ENCODE measurements around the gene STAB2. TPM values are rescaled to one million over a fixed set of nuclear protein-coding genes. Genes with fewer than 3 reads are reported as not detected.

The STAB2 gene
- polyA plus RNA-seq, 2 donors: 0.02 to 0.09 TPM

DNA sequence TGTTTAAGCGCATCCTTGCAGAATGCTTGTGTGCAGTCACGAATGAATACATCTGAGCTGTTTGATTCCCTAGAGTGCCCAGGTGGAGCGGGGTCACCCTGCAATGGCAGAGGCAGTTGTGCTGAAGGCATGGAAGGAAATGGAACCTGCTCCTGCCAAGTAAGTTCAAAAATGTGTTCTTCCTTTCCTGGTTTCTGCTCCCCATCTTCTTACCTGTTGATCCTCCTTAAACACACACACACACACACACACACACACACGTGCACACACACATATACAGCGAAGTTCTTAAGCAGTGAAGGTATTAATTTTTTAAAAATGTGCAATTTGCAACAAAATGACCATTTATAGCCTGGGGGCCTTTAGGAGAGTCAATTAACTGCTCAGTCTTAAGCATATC lies 33.3 kb downstream of the STAB2 start:
- no peaks in the 10 kb centered on the region for H3K9me3 ChIP-seq (ENCODE audit: control insufficient read depth in 2 of 2, insufficient read depth in 1 of 2, low read depth in 1 of 2, low read length in 1 of 2)
- WGBS, 2 donors: 79% methylated on average over 5 of the region's 5 CpGs
- H3K4me1 ChIP-seq (ENCODE audit: control insufficient read depth in 2 of 2, insufficient read depth in 2 of 2, low read length in 1 of 2): no peaks in the 10 kb centered on the region
- no peaks in the 10 kb centered on the region for H3K27me3 ChIP-seq (ENCODE audit: control insufficient read depth in 1 of 2, insufficient read depth in 2 of 2, low read length in 2 of 2)
- H3K27ac ChIP-seq (ENCODE audit: low read depth in 2 of 2, low read length in 1 of 2): no peak overlapping the region
- H3K4me3 ChIP-seq (ENCODE audit: low read depth in 1 of 2, low read length in 2 of 2): no peak overlapping the region
- H3K36me3 ChIP-seq (ENCODE audit: control insufficient read depth in 2 of 2, insufficient read depth in 2 of 2, low read length in 1 of 2): no peaks in the 10 kb centered on the region

DNA sequence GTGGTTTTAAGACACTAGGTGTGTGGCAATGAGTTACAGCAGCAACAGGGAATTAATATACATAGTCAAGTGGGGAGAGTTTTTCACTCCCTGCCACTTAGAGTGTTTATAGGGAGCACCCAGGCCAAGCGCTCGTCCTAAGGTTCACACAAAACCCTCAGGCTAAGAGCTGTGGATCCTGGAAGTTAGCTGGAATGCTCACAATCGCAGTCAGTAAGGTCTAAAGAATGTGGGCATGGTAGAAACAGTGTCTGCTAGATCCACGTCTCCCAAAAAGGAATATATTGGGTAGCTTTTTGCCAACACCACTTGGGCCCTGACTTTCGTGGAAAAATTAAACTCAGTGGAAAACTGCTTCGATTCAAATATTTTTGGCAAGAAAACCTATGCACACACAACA lies 36.6 kb downstream of the STAB2 start:
- no peaks in the 10 kb centered on the region for H3K27me3 ChIP-seq (ENCODE audit: control insufficient read depth in 1 of 2, insufficient read depth in 2 of 2, low read length in 2 of 2)
- H3K4me1 ChIP-seq (ENCODE audit: control insufficient read depth in 2 of 2, insufficient read depth in 2 of 2, low read length in 1 of 2): no peaks in the 10 kb centered on the region
- whole genome bisulfite sequencing, 2 donors: 75 to 81% methylated on average over 6 of the region's 6 CpGs
- no peaks in the 10 kb centered on the region for H3K36me3 ChIP-seq (ENCODE audit: control insufficient read depth in 2 of 2, insufficient read depth in 2 of 2, low read length in 1 of 2)
- no peak overlapping the region for H3K27ac ChIP-seq (ENCODE audit: low read depth in 2 of 2, low read length in 1 of 2)
- no peak overlapping the region for H3K4me3 ChIP-seq (ENCODE audit: low read depth in 1 of 2, low read length in 2 of 2)
- H3K9me3 ChIP-seq (ENCODE audit: control insufficient read depth in 2 of 2, insufficient read depth in 1 of 2, low read depth in 1 of 2, low read length in 1 of 2): no peaks in the 10 kb centered on the region

DNA sequence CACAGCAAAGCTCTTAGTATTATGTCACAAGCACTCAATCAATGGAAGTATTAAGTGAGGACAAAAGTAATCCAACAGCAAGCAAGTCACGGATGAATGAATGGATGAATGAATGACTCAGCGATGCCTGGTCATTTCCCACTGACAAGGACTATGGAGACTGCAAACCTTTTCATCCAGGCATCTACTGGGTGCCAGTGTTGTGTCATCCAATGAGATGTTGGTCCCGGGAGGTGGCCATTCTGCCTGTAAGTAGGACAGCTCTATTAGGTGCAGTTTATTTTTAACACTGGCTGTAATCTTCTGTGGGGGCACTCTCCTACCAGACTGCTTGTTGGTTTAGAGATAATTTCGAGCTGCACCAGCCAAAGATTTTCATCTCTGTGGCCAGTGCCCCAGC lies 39.4 kb downstream of the STAB2 start:
- H3K27ac ChIP-seq (ENCODE audit: low read depth in 2 of 2, low read length in 1 of 2): no peak overlapping the region

GRCh38 chr12:103627189-103627855 lies 40.2 kb downstream of the STAB2 start:
- H3K27ac ChIP-seq (ENCODE audit: low read depth in 2 of 2, low read length in 1 of 2): no peak overlapping the region
- no peaks in the 10 kb centered on the region for H3K4me1 ChIP-seq (ENCODE audit: control insufficient read depth in 2 of 2, insufficient read depth in 2 of 2, low read length in 1 of 2)
- 54 to 58% methylated on average over 3 of the region's 3 CpGs for WGBS, 2 donors
- H3K36me3 ChIP-seq (ENCODE audit: control insufficient read depth in 2 of 2, insufficient read depth in 2 of 2, low read length in 1 of 2): no peaks in the 10 kb centered on the region
- H3K9me3 ChIP-seq (ENCODE audit: control insufficient read depth in 2 of 2, insufficient read depth in 1 of 2, low read depth in 1 of 2, low read length in 1 of 2): peaks cover 0 to 1% of the 10 kb centered on the region in 2 donors
- H3K27me3 ChIP-seq (ENCODE audit: control insufficient read depth in 1 of 2, insufficient read depth in 2 of 2, low read length in 2 of 2): no peaks in the 10 kb centered on the region
- no peak overlapping the region for H3K4me3 ChIP-seq (ENCODE audit: low read depth in 1 of 2, low read length in 2 of 2)

More for the DNA sequence above, 39.4 kb downstream of the STAB2 start:
- 15 to 41% methylated on average over 4 of the region's 4 CpGs for WGBS, 2 donors
- Histone ChIP-seq H3K9me3 (ENCODE audit: control insufficient read depth in 2 of 2, insufficient read depth in 1 of 2, low read depth in 1 of 2, low read length in 1 of 2) (no peaks in the 10 kb centered on the region), H3K4me1 (ENCODE audit: control insufficient read depth in 2 of 2, insufficient read depth in 2 of 2, low read length in 1 of 2) (no peaks in the 10 kb centered on the region), H3K36me3 (ENCODE audit: control insufficient read depth in 2 of 2, insufficient read depth in 2 of 2, low read length in 1 of 2) (no peaks in the 10 kb centered on the region), H3K27me3 (ENCODE audit: control insufficient read depth in 1 of 2, insufficient read depth in 2 of 2, low read length in 2 of 2) (no peaks in the 10 kb centered on the region), H3K4me3 (ENCODE audit: low read depth in 1 of 2, low read length in 2 of 2) (no peak overlapping the region)

GRCh38 chr12:103632554-103633216 lies 45.6 kb downstream of the STAB2 start:
- H3K4me1 ChIP-seq (ENCODE audit: control insufficient read depth in 2 of 2, insufficient read depth in 2 of 2, low read length in 1 of 2): no peaks in the 10 kb centered on the region
- no peaks in the 10 kb centered on the region for H3K36me3 ChIP-seq (ENCODE audit: control insufficient read depth in 2 of 2, insufficient read depth in 2 of 2, low read length in 1 of 2)
- peaks cover 0 to 16% of the 10 kb centered on the region in 2 donors for H3K9me3 ChIP-seq (ENCODE audit: control insufficient read depth in 2 of 2, insufficient read depth in 1 of 2, low read depth in 1 of 2, low read length in 1 of 2)
- WGBS, 2 donors: 43% methylated on average over 15 of the region's 15 CpGs
- no peak overlapping the region for H3K27ac ChIP-seq (ENCODE audit: low read depth in 2 of 2, low read length in 1 of 2)
- no peaks in the 10 kb centered on the region for H3K27me3 ChIP-seq (ENCODE audit: control insufficient read depth in 1 of 2, insufficient read depth in 2 of 2, low read length in 2 of 2)
- no peak overlapping the region for H3K4me3 ChIP-seq (ENCODE audit: low read depth in 1 of 2, low read length in 2 of 2)

GRCh38 chr12:103634732-103635131 lies 47.7 kb downstream of the STAB2 start:
- H3K36me3 ChIP-seq (ENCODE audit: control insufficient read depth in 2 of 2, insufficient read depth in 2 of 2, low read length in 1 of 2): no peaks in the 10 kb centered on the region
- no peak overlapping the region for H3K27ac ChIP-seq (ENCODE audit: low read depth in 2 of 2, low read length in 1 of 2)
- peaks cover 0 to 2% of the 10 kb centered on the region in 2 donors for H3K4me1 ChIP-seq (ENCODE audit: control insufficient read depth in 2 of 2, insufficient read depth in 2 of 2, low read length in 1 of 2)
- 86% methylated on average over 4 of the region's 4 CpGs for WGBS, 2 donors
- H3K27me3 ChIP-seq (ENCODE audit: control insufficient read depth in 1 of 2, insufficient read depth in 2 of 2, low read length in 2 of 2): no peaks in the 10 kb centered on the region
- no peak overlapping the region for H3K4me3 ChIP-seq (ENCODE audit: low read depth in 1 of 2, low read length in 2 of 2)
- peaks cover 0 to 16% of the 10 kb centered on the region in 2 donors for H3K9me3 ChIP-seq (ENCODE audit: control insufficient read depth in 2 of 2, insufficient read depth in 1 of 2, low read depth in 1 of 2, low read length in 1 of 2)

DNA sequence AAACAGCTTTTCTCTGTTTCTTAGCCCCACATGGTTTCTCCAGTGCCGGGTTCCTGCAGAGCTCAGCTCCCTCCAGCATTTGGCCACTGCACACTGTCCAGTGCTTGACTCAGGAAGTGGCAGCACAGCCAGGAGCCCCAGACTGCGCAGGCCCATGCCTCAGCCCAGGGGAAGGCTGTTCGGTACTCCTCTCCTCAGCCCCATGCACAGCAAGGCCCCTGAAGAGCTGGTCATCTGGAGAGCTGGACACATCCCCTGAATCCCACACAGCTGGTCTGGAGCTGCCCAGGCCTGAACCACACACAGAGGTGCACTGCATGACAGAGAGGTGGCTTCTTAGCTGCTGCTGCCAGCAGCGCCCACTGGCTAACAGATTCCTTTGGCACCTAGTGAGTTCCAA lies 48.3 kb downstream of the STAB2 start:
- Histone ChIP-seq H3K4me3 (ENCODE audit: low read depth in 1 of 2, low read length in 2 of 2) (no peak overlapping the region), H3K36me3 (ENCODE audit: control insufficient read depth in 2 of 2, insufficient read depth in 2 of 2, low read length in 1 of 2) (no peaks in the 10 kb centered on the region), H3K27ac (ENCODE audit: low read depth in 2 of 2, low read length in 1 of 2) (no peak overlapping the region), H3K27me3 (ENCODE audit: control insufficient read depth in 1 of 2, insufficient read depth in 2 of 2, low read length in 2 of 2) (no peaks in the 10 kb centered on the region), H3K4me1 (ENCODE audit: control insufficient read depth in 2 of 2, insufficient read depth in 2 of 2, low read length in 1 of 2) (peaks cover 0 to 2% of the 10 kb centered on the region in 2 donors), H3K9me3 (ENCODE audit: control insufficient read depth in 2 of 2, insufficient read depth in 1 of 2, low read depth in 1 of 2, low read length in 1 of 2) (peaks cover 0 to 16% of the 10 kb centered on the region in 2 donors)
- 91 to 95% methylated on average over 4 of the region's 4 CpGs for whole genome bisulfite sequencing, 2 donors

- Histone ChIP-seq H3K4me3 (ENCODE audit: low read depth in 1 of 2, low read length in 2 of 2) (no peak overlapping the region), H3K9me3 (ENCODE audit: control insufficient read depth in 2 of 2, insufficient read depth in 1 of 2, low read depth in 1 of 2, low read length in 1 of 2) (peaks cover 0 to 16% of the 10 kb centered on the region in 2 donors), H3K27ac (ENCODE audit: low read depth in 2 of 2, low read length in 1 of 2) (no peak overlapping the region), H3K36me3 (ENCODE audit: control insufficient read depth in 2 of 2, insufficient read depth in 2 of 2, low read length in 1 of 2) (no peaks in the 10 kb centered on the region), H3K27me3 (ENCODE audit: control insufficient read depth in 1 of 2, insufficient read depth in 2 of 2, low read length in 2 of 2) (no peaks in the 10 kb centered on the region), H3K4me1 (ENCODE audit: control insufficient read depth in 2 of 2, insufficient read depth in 2 of 2, low read length in 1 of 2) (peaks cover 0 to 2% of the 10 kb centered on the region in 2 donors)
- 72 to 82% methylated on average over 7 of the region's 7 CpGs for WGBS, 2 donors
These were observed 49.9 kb downstream of the STAB2 start for GRCh38 chr12:103637021-103637420.

DNA sequence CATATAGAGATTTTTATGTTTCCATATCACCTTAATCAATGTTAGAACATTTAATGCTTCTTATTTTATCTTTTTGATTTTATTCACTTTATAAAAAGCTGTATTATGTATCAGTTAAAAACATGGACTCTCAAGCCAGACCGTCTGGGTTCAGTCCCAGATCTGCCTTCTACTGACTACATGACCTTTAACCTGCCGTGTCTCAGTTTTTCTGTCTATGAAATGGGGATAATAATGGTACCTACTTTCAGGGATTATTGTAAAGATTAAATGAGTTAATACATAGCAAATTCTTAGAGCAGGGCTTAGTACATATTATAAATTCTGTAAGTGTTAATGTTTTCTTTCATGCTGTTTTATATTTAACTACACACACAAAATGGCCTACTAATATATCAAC lies 50.4 kb downstream of the STAB2 start:
- WGBS, 2 donors: 62 to 83% methylated on average over 2 of the region's 2 CpGs
- Histone ChIP-seq H3K27ac (ENCODE audit: low read depth in 2 of 2, low read length in 1 of 2) (no peak overlapping the region), H3K9me3 (ENCODE audit: control insufficient read depth in 2 of 2, insufficient read depth in 1 of 2, low read depth in 1 of 2, low read length in 1 of 2) (peaks cover 0 to 13% of the 10 kb centered on the region in 2 donors), H3K4me1 (ENCODE audit: control insufficient read depth in 2 of 2, insufficient read depth in 2 of 2, low read length in 1 of 2) (peaks cover 0 to 2% of the 10 kb centered on the region in 2 donors), H3K4me3 (ENCODE audit: low read depth in 1 of 2, low read length in 2 of 2) (no peak overlapping the region), H3K36me3 (ENCODE audit: control insufficient read depth in 2 of 2, insufficient read depth in 2 of 2, low read length in 1 of 2) (no peaks in the 10 kb centered on the region), H3K27me3 (ENCODE audit: control insufficient read depth in 1 of 2, insufficient read depth in 2 of 2, low read length in 2 of 2) (no peaks in the 10 kb centered on the region)

DNA sequence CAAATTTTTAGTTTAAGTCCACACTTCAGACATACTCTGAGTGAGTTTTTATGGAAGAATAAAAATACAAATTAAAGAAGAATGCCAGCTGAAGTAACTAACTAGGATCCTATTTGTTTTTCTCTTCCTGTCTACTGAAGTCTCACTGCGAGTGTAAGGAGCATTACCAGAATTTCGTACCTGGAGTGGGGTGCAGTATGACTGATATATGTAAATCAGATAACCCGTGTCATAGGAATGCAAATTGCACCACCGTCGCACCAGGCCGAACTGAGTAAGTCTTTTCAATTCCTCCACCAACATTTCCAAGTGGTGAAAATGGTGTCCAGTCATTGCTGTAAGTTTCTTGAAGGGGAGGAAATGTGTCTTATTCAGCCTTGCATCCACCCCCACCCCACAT lies 52.9 kb downstream of the STAB2 start:
- no peaks in the 10 kb centered on the region for H3K27me3 ChIP-seq (ENCODE audit: control insufficient read depth in 1 of 2, insufficient read depth in 2 of 2, low read length in 2 of 2)
- H3K36me3 ChIP-seq (ENCODE audit: control insufficient read depth in 2 of 2, insufficient read depth in 2 of 2, low read length in 1 of 2): no peaks in the 10 kb centered on the region
- H3K4me3 ChIP-seq (ENCODE audit: low read depth in 1 of 2, low read length in 2 of 2): no peak overlapping the region
- WGBS, 2 donors: 77 to 85% methylated on average over 6 of the region's 6 CpGs
- H3K9me3 ChIP-seq (ENCODE audit: control insufficient read depth in 2 of 2, insufficient read depth in 1 of 2, low read depth in 1 of 2, low read length in 1 of 2): peaks cover 0 to 6% of the 10 kb centered on the region in 2 donors
- peaks cover 0 to 2% of the 10 kb centered on the region in 2 donors for H3K4me1 ChIP-seq (ENCODE audit: control insufficient read depth in 2 of 2, insufficient read depth in 2 of 2, low read length in 1 of 2)
- no peak overlapping the region for H3K27ac ChIP-seq (ENCODE audit: low read depth in 2 of 2, low read length in 1 of 2)

Data from esophagus (tissue), 2 donors.